CD4-positive, alpha-beta T cell treated with Interleukin-1 beta for 1 hour (primary cell): Measurements from ENCODE around the gene NPIPA1.
"Not testable (repeated sequence)": the region's sequence is repeated elsewhere in the genome, so short reads cannot be mapped to it uniquely, and the experiment has no call there.

Experiments used
- DNase-seq, 2 donors: peaks; one replicate each; pipeline ENCODE4 v3.0.0-alpha.2; 2020 to 2022

NPIPA1 gene

GRCh38 chr16:14978908-14979307, 41.7 kb downstream of the NPIPA1 start:
- not testable (repeated sequence) for DNase-seq

- not testable (repeated sequence) for DNase-seq
Observed at GRCh38 chr16:14981234-14981633, 44.0 kb downstream of the NPIPA1 start.

GRCh38 chr16:14982521-14982920, 45.3 kb downstream of the NPIPA1 start:
- not testable (repeated sequence) for DNase-seq

GRCh38 chr16:14988092-14988491, 50.8 kb downstream of the NPIPA1 start:
- DNase-seq = not testable (repeated sequence)

GRCh38 chr16:14988661-14989191, 51.5 kb downstream of the NPIPA1 start:
- DNase-seq = peak in 1 of 2 donors; percentile 7

GRCh38 chr16:14989291-14990281, 52.3 kb downstream of the NPIPA1 start:
- not testable (repeated sequence) for DNase-seq

GRCh38 chr16:14993277-14994151, 56.3 kb downstream of the NPIPA1 start:
- DNase-seq = not testable (repeated sequence)

GRCh38 chr16:14996702-14997101, 59.5 kb downstream of the NPIPA1 start:
- DNase-seq = not testable (repeated sequence)

- DNase-seq = not testable (repeated sequence)
Observed at GRCh38 chr16:14998300-14998699, 61.1 kb downstream of the NPIPA1 start.

- not testable (repeated sequence) for DNase-seq
Observed at GRCh38 chr16:14999845-15000244, 62.6 kb downstream of the NPIPA1 start.
